Gastrocnemius medialis (tissue), 4 donors: ENCODE results near the gene ACOX2. TPM values are rescaled to one million over a fixed set of nuclear protein-coding genes. Genes with fewer than 3 reads are reported as not detected.

Source experiments
- ATAC-seq, 2 donors: fragments of 150-250 bp; one replicate each; pipeline ENCODE4 v1.9.1; 2016
- DNase-seq, 2 donors: peaks; one replicate each; pipeline ENCODE4 v3.0.0-alpha.2; 2019
- H3K27ac ChIP-seq, 4 donors: fragments of 200-600 bp; sonication (generic); 1 replicate in 1 of 4; 2 replicates in 3 of 4; pipeline ENCODE4 v1.5.1; 2016 to 2018; ENCODE audit warnings: mild to moderate bottlenecking in 2 of 4, moderate library complexity in 1 of 4
- H3K27me3 ChIP-seq, 3 donors: fragments of 200-600 bp; sonication (generic) in 2 of 3; 1 replicate in 1 of 3; 2 replicates in 2 of 3; pipeline versions ENCODE4 v1.5.1 to v1.6.0; 2016 to 2019; ENCODE audit warnings: mild to moderate bottlenecking in 1 of 3, moderate library complexity in 1 of 3
- H3K36me3 ChIP-seq, 2 donors: fragments of 200-600 bp; sonication (generic) in 1 of 2; one replicate each; pipeline ENCODE4 v1.5.1; 2017 to 2018
- H3K4me1 ChIP-seq, 2 donors: fragments of 200-600 bp; sonication (generic) in 1 of 2; one replicate each; pipeline ENCODE4 v1.5.1; 2016 to 2017; ENCODE audit warnings: mild to moderate bottlenecking in 2 of 2
- H3K4me3 ChIP-seq, 4 donors: fragments of 200-600 bp; sonication (generic) in 3 of 4; 1 replicate in 1 of 4; 2 replicates in 3 of 4; pipeline ENCODE4 v1.5.1; 2016 to 2019; ENCODE audit warnings: mild to moderate bottlenecking in 2 of 4
- H3K9me3 ChIP-seq, 3 donors: fragments of 200-600 bp; sonication (generic) in 2 of 3; 1 replicate in 1 of 3; 2 replicates in 2 of 3; pipeline ENCODE4 v1.5.1; 2016 to 2019
- POLR2A ChIP-seq, 2 donors: fragments of 450-650 bp; IDR thresholded peaks; one replicate each; pipeline ENCODE4 v1.6.1; 2017; ENCODE audit warnings: antibody characterized with exemption in 2 of 2, mild to moderate bottlenecking in 2 of 2, moderate library complexity in 2 of 2
- in situ Hi-C, 4 donors: fragments of 200-750 bp; cut with MboI; loops; one replicate each; pipeline versions ENCODE4 v1.15.0 to v1.8.0; 2017; ENCODE audit warnings: low sequenced_read_pairs in 4 of 4
- intact Hi-C: fragments of 100-400 bp; cut with DNase I; formaldehyde crosslinking; loops from one replicate; pipeline ENCODE4 v1.15.1; 2023; ENCODE audit warnings: low total_unique reads
- total RNA-seq, 4 donors: library from RNA; depleted of rRNA; stranded (reverse); fragments of >200 nt; gene quantifications; one replicate each; pipeline versions ENCODE4 v1.1.0 to v1.2.3, GENCODE V29; 2016
- TF ChIP-seq, protein P1 (sequence below), 5 experiments: fragments of 450-650 bp in 3 of 5; fragments of 200-600 bp in 2 of 5; sonication (generic) in 2 of 5; IDR thresholded peaks in 4 of 5; conservative IDR thresholded peaks in 1 of 5; 1 replicate in 4 of 5; 2 replicates in 1 of 5; pipeline ENCODE4 v1.5.1; 2016 to 2019; ENCODE audit warnings: antibody characterized with exemption in 5 of 5, mild to moderate bottlenecking in 3 of 5, moderate library complexity in 3 of 5

ACOX2 gene
- total RNA-seq, 4 donors from 2014 or later, result 1.6 to 10.4 (median 5.7) TPM

DNA sequence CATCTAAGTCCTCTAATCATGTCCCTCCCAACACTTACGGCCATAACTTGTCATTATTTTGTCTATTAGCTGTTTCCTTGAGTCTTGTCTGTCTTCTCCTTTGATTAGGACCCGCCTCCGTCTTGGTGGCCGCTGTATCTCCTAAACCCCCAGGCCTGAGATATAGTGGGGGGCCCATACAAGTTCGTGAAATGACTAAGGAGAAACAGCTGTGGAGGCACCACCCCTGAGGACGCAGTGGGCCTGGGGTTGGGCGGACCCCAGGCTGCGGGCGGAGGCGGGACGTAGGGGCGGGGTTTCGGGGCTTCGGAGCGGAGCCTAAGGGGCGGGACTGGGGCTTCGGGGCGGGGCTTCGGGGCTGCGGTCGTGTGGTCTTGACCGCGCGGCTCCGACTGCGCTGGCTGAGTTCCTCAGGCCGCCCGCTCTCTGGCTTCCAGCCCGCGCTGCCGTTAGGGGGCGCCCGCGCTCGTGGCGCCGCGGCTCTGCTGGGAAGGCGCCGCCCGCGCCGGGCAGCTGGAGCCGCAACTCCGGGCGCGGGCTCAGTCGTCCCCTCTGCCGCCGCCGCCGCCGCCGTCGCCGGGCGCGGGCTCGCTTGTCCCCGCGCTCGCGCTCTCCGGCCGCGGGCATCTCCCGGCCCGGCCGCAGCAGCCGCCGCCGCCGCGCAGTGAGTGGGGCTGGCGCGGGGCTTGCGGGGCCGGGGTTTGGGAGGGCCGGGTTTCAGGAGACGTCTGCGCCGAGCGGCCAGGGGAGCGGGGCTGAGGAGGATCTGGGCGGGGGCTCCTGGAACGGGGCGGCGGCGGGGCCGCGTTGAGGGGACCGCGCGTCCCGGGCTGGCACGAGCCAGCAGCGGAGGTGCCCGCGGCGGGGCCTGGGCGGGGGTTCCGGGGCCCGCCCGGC is 45.2 kb downstream of the ACOX2 start, which contains the start of gene KCTD6:
Gene KCTD6 (plus strand): TSS at position 591 of the 897 bp plus-strand sequence. CDS start 6,660 bp downstream, outside the sequence.
- DNase-seq (peak; percentile 86 to 89), ATAC-seq (peak; percentile 88 to 90)
- Histone ChIP-seq H3K4me3 (peak within 1 kb of the TSS; percentile 72 to 90 (median 80)), H3K9me3 (no peaks in the 10 kb centered on the region), H3K27me3 (no peaks in the 10 kb centered on the region), H3K4me1 (peaks cover 48 to 49% of the 10 kb centered on the region in 2 donors), H3K27ac (peak within 1 kb of the TSS; percentile 82 to 91 (median 85)), H3K36me3 (no peaks in the 10 kb centered on the region)
- intact Hi-C loops, result loop anchor here (1.0 to 5.0 kb wide), 6 partner anchors 28 to 254 kb away; partner anchors contain the start of genes ABHD6, HTD2, PDHB and PXK
- in situ Hi-C loops, result loop anchor here in 3 of 4 donors (5.0 to 10.0 kb wide), 3 partner anchors 157 to 187 kb away; partner anchors contain the start of genes PXK (in 2 of the 3), HTD2 (in 1 of the 3) and RPP14 (in 1 of the 3)
- TF ChIP-seq, protein P1, sequence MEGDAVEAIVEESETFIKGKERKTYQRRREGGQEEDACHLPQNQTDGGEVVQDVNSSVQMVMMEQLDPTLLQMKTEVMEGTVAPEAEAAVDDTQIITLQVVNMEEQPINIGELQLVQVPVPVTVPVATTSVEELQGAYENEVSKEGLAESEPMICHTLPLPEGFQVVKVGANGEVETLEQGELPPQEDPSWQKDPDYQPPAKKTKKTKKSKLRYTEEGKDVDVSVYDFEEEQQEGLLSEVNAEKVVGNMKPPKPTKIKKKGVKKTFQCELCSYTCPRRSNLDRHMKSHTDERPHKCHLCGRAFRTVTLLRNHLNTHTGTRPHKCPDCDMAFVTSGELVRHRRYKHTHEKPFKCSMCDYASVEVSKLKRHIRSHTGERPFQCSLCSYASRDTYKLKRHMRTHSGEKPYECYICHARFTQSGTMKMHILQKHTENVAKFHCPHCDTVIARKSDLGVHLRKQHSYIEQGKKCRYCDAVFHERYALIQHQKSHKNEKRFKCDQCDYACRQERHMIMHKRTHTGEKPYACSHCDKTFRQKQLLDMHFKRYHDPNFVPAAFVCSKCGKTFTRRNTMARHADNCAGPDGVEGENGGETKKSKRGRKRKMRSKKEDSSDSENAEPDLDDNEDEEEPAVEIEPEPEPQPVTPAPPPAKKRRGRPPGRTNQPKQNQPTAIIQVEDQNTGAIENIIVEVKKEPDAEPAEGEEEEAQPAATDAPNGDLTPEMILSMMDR (IDR thresholded peaks at IDR 0.05 in 4 of 5, conservative IDR thresholded peaks at IDR 0.05 in 1 of 5), result peak; percentile 60 to 82 (median 78)
- peak; percentile 52 to 73 for TF ChIP-seq POLR2A (IDR thresholded peaks at IDR 0.05)

DNA sequence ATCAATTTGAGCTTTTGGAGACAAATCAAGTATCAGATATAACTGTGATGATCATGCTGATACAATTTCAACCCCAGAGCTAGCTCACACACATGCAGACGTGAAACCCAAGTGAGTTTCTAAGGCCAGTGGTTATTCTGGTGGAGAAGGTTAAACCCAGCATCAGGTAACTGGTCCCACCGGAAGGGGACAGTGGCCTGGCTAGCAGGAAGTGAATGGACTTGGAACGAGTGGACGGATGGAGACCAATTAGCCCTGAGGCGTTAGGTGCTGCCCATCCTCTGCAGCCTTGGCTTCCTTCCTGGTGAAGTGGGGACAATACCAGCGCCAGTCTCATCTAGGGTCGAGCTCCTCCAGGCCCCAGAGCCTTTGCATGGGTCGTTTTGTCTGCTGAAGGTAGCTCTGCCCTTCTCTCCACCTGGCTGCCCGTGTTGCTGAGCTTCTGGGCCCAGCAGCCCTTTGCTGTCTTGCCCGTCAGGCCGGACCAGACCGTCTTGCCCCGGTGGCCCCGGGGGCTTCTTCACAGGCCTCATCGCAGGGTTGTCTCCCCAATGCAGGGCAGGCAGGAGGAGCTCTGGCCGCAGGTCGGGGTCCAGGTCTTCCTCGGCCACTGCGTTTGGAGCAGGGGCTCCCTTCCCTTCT is 46.0 kb downstream of the ACOX2 start:
- peak overlapping the region; percentile 64 to 72 (median 68) for H3K4me3 ChIP-seq
- in situ Hi-C loops, result loop anchor here in 3 of 4 donors (5.0 to 10.0 kb wide), 3 partner anchors 156 to 186 kb away; partner anchors contain the start of genes PXK (in 2 of the 3), HTD2 (in 1 of the 3) and RPP14 (in 1 of the 3)
- DNase-seq, result peak in 1 of 2 donors; percentile 24

DNA sequence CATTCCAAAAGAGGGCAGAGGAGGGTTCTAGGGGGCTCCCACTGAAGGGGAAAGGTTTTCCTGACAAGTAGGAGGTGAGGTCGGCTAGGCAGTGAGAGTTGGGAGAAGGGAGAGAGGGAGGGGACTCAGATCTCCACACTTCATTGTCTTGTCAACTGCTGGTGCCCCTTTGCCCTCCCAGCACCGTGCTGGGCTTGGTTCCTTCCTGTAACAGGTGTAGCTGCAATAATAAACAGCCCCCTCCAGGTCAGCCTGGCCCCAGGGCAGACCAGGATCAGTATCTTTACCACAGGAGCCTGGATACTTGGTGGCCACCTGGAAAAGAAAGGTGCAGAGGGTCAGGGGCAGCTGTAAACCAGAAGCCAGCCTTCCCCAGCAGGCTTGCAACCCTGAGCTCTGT is 48.0 kb downstream of the ACOX2 start:
- intact Hi-C loops (no loop called here), in situ Hi-C loops (no loop called here)
- no peak overlapping the region for H3K4me3 ChIP-seq
- H3K36me3 ChIP-seq, result no peaks in the 10 kb centered on the region
- no peaks in the 10 kb centered on the region for H3K9me3 ChIP-seq
- H3K27me3 ChIP-seq, result no peaks in the 10 kb centered on the region
- H3K4me1 ChIP-seq, result peaks cover 28 to 34% of the 10 kb centered on the region in 2 donors
- DNase-seq (no peak), ATAC-seq (no peak)
- H3K27ac ChIP-seq, result no peak overlapping the region
- TF ChIP-seq POLR2A (IDR thresholded peaks at IDR 0.05), result no peak
- TF ChIP-seq, protein P1 (IDR thresholded peaks at IDR 0.05 in 4 of 5, conservative IDR thresholded peaks at IDR 0.05 in 1 of 5), result no peak

More for the DNA sequence above, 46.0 kb downstream of the ACOX2 start:
- Histone ChIP-seq H3K27ac (peak overlapping the region; percentile 82 to 91 (median 85)), H3K36me3 (no peaks in the 10 kb centered on the region), H3K9me3 (no peaks in the 10 kb centered on the region), H3K4me1 (peaks cover 41% of the 10 kb centered on the region in 2 donors), H3K27me3 (no peaks in the 10 kb centered on the region)
- no peak for TF ChIP-seq POLR2A (IDR thresholded peaks at IDR 0.05)
- TF ChIP-seq, protein P1 (IDR thresholded peaks at IDR 0.05 in 4 of 5, conservative IDR thresholded peaks at IDR 0.05 in 1 of 5), result no peak
- intact Hi-C loops, result loop anchor here (1.0 to 5.0 kb wide), 3 partner anchors 28 to 254 kb away; partner anchors contain the start of gene ABHD6
- peak; percentile 3 to 10 for ATAC-seq

DNA sequence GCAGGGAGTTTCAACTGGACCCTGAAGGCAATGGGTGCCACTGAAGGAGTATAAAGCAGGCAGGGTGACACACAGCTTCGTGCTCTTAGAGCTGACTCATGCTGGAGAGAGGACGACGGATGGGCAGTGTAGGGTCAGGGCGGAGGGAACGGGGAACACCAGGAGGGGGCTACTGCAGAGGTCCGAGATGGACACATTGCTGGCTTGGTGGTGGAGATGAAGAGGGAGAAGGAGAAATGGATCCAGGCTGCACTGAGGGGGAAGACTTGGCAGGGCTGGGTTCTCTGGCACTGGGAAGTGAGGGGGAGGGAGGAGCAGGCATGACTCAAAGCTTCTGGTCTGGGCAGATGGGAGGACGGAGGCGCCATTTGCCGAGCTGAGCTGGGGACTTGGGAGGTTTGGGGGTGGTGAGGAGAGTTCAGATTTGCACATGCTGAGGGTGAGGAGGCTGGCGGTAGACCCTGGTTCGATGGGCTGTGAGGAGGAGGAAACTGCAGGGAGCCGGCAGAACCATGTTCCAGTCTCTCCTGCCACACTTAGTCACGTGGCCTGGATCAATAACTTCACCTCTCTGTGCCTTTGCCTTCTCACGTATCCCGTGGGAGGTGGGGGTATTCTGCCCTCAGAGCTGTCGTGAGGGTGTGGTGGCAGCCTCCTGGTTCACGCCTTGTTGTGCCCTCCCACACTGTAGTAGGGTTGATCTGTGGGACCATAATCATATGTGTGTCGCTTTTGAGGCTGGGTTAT is 49.7 kb downstream of the ACOX2 start:
- intact Hi-C loops (no loop called here), in situ Hi-C loops (no loop called here)
- no peak for TF ChIP-seq POLR2A (IDR thresholded peaks at IDR 0.05)
- TF ChIP-seq, protein P1 (IDR thresholded peaks at IDR 0.05 in 4 of 5, conservative IDR thresholded peaks at IDR 0.05 in 1 of 5), result no peak
- DNase-seq (no peak), ATAC-seq (no peak)
- Histone ChIP-seq H3K4me3 (no peak overlapping the region), H3K27me3 (no peaks in the 10 kb centered on the region), H3K27ac (no peak overlapping the region), H3K9me3 (no peaks in the 10 kb centered on the region), H3K4me1 (peaks cover 18 to 31% of the 10 kb centered on the region in 2 donors), H3K36me3 (no peaks in the 10 kb centered on the region)
